ENCODE data around the gene LTBP3. TPM values are rescaled to one million over a fixed set of nuclear protein-coding genes. Genes with fewer than 3 reads are reported as not detected.

Gene LTBP3
- total and polyA plus RNA-seq, 9 donors: 50.2 to 204 (median 155) TPM

- WGBS (ENCODE audit: insufficient coverage): 0% methylated on average over 11 of the region's 20 CpGs
- peak; percentile 75 for DNase-seq
- Histone ChIP-seq H3K27ac (ENCODE audit: low read length) (peak overlapping the region; percentile 100), H3K27me3 (ENCODE audit: control insufficient read depth, insufficient read depth, low read length) (no peaks in the 10 kb centered on the region), H3K36me3 (ENCODE audit: control insufficient read depth, insufficient read depth, low read length) (peaks cover 42% of the 10 kb centered on the region), H3K4me1 (ENCODE audit: control insufficient read depth, insufficient read depth, low read length) (peaks cover 27% of the 10 kb centered on the region), H3K4me3 (ENCODE audit: low read length) (peak overlapping the region; percentile 85), H3K9me3 (replicated peaks; ENCODE audit: control insufficient read depth, low read depth, low read length) (no peaks in the 10 kb centered on the region)
Observed at GRCh38 chr11:65500387-65501185, 57.6 kb downstream of the LTBP3 start.

- DNase-seq: no peak
- peak overlapping the region; percentile 85 for H3K4me3 ChIP-seq (ENCODE audit: low read length)
- WGBS (ENCODE audit: insufficient coverage): no CpG with 5 or more reads among the region's 3 CpGs
- H3K4me1 ChIP-seq (ENCODE audit: control insufficient read depth, insufficient read depth, low read length): peaks cover 25% of the 10 kb centered on the region
- H3K27ac ChIP-seq (ENCODE audit: low read length): peak overlapping the region; percentile 100
- H3K27me3 ChIP-seq (ENCODE audit: control insufficient read depth, insufficient read depth, low read length): no peaks in the 10 kb centered on the region
- peaks cover 35% of the 10 kb centered on the region for H3K36me3 ChIP-seq (ENCODE audit: control insufficient read depth, insufficient read depth, low read length)
- H3K9me3 ChIP-seq (replicated peaks; ENCODE audit: control insufficient read depth, low read depth, low read length): no peaks in the 10 kb centered on the region
Observed at GRCh38 chr11:65499713-65500386, 58.3 kb downstream of the LTBP3 start.

DNA sequence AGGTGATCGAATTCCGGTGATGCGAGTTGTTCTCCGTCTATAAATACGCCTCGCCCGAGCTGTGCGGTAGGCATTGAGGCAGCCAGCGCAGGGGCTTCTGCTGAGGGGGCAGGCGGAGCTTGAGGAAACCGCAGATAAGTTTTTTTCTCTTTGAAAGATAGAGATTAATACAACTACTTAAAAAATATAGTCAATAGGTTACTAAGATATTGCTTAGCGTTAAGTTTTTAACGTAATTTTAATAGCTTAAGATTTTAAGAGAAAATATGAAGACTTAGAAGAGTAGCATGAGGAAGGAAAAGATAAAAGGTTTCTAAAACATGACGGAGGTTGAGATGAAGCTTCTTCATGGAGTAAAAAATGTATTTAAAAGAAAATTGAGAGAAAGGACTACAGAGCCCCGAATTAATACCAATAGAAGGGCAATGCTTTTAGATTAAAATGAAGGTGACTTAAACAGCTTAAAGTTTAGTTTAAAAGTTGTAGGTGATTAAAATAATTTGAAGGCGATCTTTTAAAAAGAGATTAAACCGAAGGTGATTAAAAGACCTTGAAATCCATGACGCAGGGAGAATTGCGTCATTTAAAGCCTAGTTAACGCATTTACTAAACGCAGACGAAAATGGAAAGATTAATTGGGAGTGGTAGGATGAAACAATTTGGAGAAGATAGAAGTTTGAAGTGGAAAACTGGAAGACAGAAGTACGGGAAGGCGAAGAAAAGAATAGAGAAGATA, 59.0 kb downstream of the LTBP3 start, which contains the start of gene MALAT1:
Gene MALAT1, plus strand, starts transcription at position 69 of the 736 bp plus-strand sequence.
- peak; percentile 98 for DNase-seq
- Histone ChIP-seq H3K9me3 (replicated peaks; ENCODE audit: control insufficient read depth, low read depth, low read length) (no peaks in the 10 kb centered on the region), H3K4me1 (ENCODE audit: control insufficient read depth, insufficient read depth, low read length) (peaks cover 29% of the 10 kb centered on the region), H3K27me3 (ENCODE audit: control insufficient read depth, insufficient read depth, low read length) (no peaks in the 10 kb centered on the region), H3K27ac (ENCODE audit: low read length) (peak within 1 kb of the TSS; percentile 100), H3K36me3 (ENCODE audit: control insufficient read depth, insufficient read depth, low read length) (peaks cover 28% of the 10 kb centered on the region), H3K4me3 (ENCODE audit: low read length) (peak within 1 kb of the TSS; percentile 85)
- WGBS (ENCODE audit: insufficient coverage): 2% methylated on average over 11 of the region's 24 CpGs

GRCh38 chr11:65498727-65498976, 59.5 kb downstream of the LTBP3 start:
- Histone ChIP-seq H3K36me3 (ENCODE audit: control insufficient read depth, insufficient read depth, low read length) (peaks cover 24% of the 10 kb centered on the region), H3K4me1 (ENCODE audit: control insufficient read depth, insufficient read depth, low read length) (peaks cover 34% of the 10 kb centered on the region), H3K4me3 (ENCODE audit: low read length) (peak overlapping the region; percentile 85), H3K9me3 (replicated peaks; ENCODE audit: control insufficient read depth, low read depth, low read length) (no peaks in the 10 kb centered on the region), H3K27me3 (ENCODE audit: control insufficient read depth, insufficient read depth, low read length) (no peaks in the 10 kb centered on the region), H3K27ac (ENCODE audit: low read length) (peak overlapping the region; percentile 100)
- no peak for DNase-seq
- 0% methylated on average over 3 of the region's 6 CpGs for WGBS (ENCODE audit: insufficient coverage)

- Histone ChIP-seq H3K4me1 (ENCODE audit: control insufficient read depth, insufficient read depth, low read length) (peaks cover 39% of the 10 kb centered on the region), H3K9me3 (replicated peaks; ENCODE audit: control insufficient read depth, low read depth, low read length) (no peaks in the 10 kb centered on the region), H3K4me3 (ENCODE audit: low read length) (peak overlapping the region; percentile 85), H3K36me3 (ENCODE audit: control insufficient read depth, insufficient read depth, low read length) (peaks cover 22% of the 10 kb centered on the region), H3K27me3 (ENCODE audit: control insufficient read depth, insufficient read depth, low read length) (no peaks in the 10 kb centered on the region), H3K27ac (ENCODE audit: low read length) (peak overlapping the region; percentile 100)
- WGBS (ENCODE audit: insufficient coverage): 2% methylated on average over 17 of the region's 24 CpGs
- peak; percentile 87 for DNase-seq
Observed at GRCh38 chr11:65498042-65498726, 60.0 kb downstream of the LTBP3 start.

DNA sequence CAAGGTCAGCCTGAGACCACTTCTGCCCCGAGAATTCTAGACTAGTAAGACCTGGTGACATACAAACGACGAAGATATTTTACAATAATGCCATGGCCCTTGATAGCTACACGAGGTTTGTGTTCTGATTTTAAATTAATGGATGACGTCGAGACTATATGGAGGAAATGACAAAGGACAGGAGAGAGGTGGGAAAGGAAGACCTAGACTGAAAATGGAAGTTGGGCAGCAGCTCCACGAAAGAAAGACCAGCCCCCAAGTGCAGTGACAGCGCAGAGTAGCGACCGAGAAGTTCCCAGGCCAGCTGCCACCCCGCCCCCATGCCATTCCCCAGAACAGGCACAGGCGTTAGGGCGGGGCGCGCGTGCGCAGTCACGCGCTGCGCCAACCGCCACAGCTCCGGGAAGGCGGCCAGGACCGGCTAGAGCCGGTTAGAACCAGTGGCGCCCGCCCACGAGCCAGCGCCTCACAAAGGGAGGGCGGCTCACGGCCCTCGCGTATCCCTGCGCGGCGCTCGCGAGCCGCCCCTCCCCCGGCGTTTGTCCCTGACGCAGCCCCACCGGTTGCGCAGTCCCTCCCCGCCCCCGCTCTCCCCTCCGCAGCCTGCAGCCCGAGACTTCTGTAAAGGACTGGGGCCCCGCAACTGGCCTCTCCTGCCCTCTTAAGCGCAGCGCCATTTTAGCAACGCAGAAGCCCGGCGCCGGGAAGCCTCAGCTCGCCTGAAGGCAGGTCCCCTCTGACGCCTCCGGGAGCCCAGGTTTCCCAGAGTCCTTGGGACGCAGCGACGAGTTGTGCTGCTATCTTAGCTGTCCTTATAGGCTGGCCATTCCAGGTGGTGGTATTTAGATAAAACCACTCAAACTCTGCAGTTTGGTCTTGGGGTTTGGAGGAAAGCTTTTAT, 60.8 kb downstream of the LTBP3 start:
- peak; percentile 99 for DNase-seq
- H3K27me3 ChIP-seq (ENCODE audit: control insufficient read depth, insufficient read depth, low read length): no peaks in the 10 kb centered on the region
- peaks cover 16% of the 10 kb centered on the region for H3K36me3 ChIP-seq (ENCODE audit: control insufficient read depth, insufficient read depth, low read length)
- H3K4me3 ChIP-seq (ENCODE audit: low read length): peak overlapping the region; percentile 85
- H3K27ac ChIP-seq (ENCODE audit: low read length): peak overlapping the region; percentile 100
- H3K4me1 ChIP-seq (ENCODE audit: control insufficient read depth, insufficient read depth, low read length): peaks cover 47% of the 10 kb centered on the region
- H3K9me3 ChIP-seq (replicated peaks; ENCODE audit: control insufficient read depth, low read depth, low read length): no peaks in the 10 kb centered on the region
- 0% methylated on average over 53 of the region's 61 CpGs for WGBS (ENCODE audit: insufficient coverage)

DNA sequence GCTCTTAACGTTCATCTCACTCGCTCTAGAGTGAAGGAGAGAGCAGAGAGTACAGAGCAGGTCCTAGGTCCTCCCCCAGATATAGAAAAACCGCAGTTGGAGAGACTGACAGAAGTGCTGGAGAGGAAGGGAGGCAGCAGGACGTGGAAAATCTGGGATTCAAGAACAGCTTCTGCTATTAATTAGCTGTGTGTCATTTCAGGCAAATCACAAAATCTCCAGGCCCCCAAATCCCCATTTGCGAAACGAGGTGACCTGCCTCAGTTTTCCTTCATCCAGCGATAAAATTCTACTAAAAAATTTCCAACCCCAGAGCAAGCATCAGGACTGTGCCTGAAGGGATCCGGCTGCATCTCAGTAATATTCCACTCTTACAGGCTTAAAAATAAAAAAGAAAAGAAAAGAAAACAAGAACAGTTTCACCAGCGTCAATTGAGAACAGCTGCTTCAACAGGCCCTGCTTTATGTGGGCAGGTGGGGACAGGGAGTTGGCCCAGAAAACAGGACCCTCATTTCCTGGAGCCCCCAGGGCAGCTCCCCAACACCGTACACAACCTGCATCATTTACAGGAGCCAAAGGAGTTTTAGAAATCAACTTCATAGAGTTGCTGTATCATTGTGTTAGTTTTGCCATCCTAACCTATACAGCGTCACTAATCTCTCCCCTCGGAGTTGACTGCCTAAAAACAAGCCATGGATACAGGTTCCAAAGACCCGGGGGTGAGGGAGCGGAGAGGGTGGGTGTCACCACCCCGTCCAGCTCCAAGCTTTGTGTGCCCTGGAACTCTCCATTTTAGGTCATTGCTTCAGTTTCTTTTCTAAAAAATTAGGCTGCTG, 61.6 kb downstream of the LTBP3 start:
- H3K4me1 ChIP-seq (ENCODE audit: control insufficient read depth, insufficient read depth, low read length): peaks cover 56% of the 10 kb centered on the region
- DNase-seq: peak; percentile 88
- H3K27ac ChIP-seq (ENCODE audit: low read length): peak overlapping the region; percentile 95

GRCh38 chr11:65493367-65494176, 64.6 kb downstream of the LTBP3 start:
- no peaks in the 10 kb centered on the region for H3K36me3 ChIP-seq (ENCODE audit: control insufficient read depth, insufficient read depth, low read length)
- peak; percentile 82 for DNase-seq
- H3K9me3 ChIP-seq (replicated peaks; ENCODE audit: control insufficient read depth, low read depth, low read length): no peaks in the 10 kb centered on the region
- no peaks in the 10 kb centered on the region for H3K27me3 ChIP-seq (ENCODE audit: control insufficient read depth, insufficient read depth, low read length)
- WGBS (ENCODE audit: insufficient coverage): 45% methylated on average over 7 of the region's 12 CpGs
- H3K27ac ChIP-seq (ENCODE audit: low read length): peak overlapping the region; percentile 95
- peaks cover 84% of the 10 kb centered on the region for H3K4me1 ChIP-seq (ENCODE audit: control insufficient read depth, insufficient read depth, low read length)
- no peak overlapping the region for H3K4me3 ChIP-seq (ENCODE audit: low read length)

More for the DNA sequence above, 61.6 kb downstream of the LTBP3 start:
- WGBS (ENCODE audit: insufficient coverage): 20% methylated on average over 7 of the region's 15 CpGs
- Histone ChIP-seq H3K27me3 (ENCODE audit: control insufficient read depth, insufficient read depth, low read length) (no peaks in the 10 kb centered on the region), H3K36me3 (ENCODE audit: control insufficient read depth, insufficient read depth, low read length) (peaks cover 10% of the 10 kb centered on the region), H3K9me3 (replicated peaks; ENCODE audit: control insufficient read depth, low read depth, low read length) (no peaks in the 10 kb centered on the region), H3K4me3 (ENCODE audit: low read length) (peak overlapping the region; percentile 21)
